Panc1 (cell line): ENCODE results near the gene FAM193A. TPM values are rescaled to one million over a fixed set of nuclear protein-coding genes. Genes with fewer than 3 reads are reported as not detected.

ENCODE experiments used
- ATAC-seq: fragments of 200-7000 bp; cut with Tn5 transposase; 2 replicates; pipeline ENCODE4 v1.9.1; 2020; ENCODE audit warnings: mild to moderate bottlenecking, moderate library complexity
- BruUV-seq: library from RNA; stranded (reverse); fragments of 400-500 nt; replicated peaks from 2 replicates; lab custom pipeline; 2021; lab: Mats Ljungman, UMichigan
- CTCF ChIA-PET: fragments of 300-600 bp; sonication (Branson Sonifier 250); formaldehyde crosslinking; loops from one replicate; lab custom pipeline; 2022; ENCODE audit warnings: antibody characterized with exemption; lab: Charles Lee
- POLR2A ChIA-PET: fragments of 300-600 bp; sonication (Branson Sonifier 250); formaldehyde crosslinking; loops from one replicate; lab custom pipeline; 2022; ENCODE audit warnings: antibody characterized with exemption; lab: Charles Lee
- DNase-seq: peaks from one replicate; pipeline ENCODE4 v3.0.0-alpha.2; 2010; ENCODE audit warnings: low read depth, low spot score
- H3K27ac ChIP-seq: 2 replicates; pipeline ENCODE4 v1.5.1; 2011; ENCODE audit warnings: mild to moderate bottlenecking, low read length, inconsistent platforms
- H3K27me3 ChIP-seq: fragments of 200-500 bp; sonication (Bioruptor generic); 2 replicates; pipeline ENCODE4 v1.6.0; 2014; ENCODE audit warnings: low read length, inconsistent platforms; ENCODE audit not compliant: control insufficient read depth, insufficient read depth
- H3K36me3 ChIP-seq: fragments of 200-500 bp; sonication (Bioruptor generic); 2 replicates; pipeline ENCODE4 v1.5.1; 2014; ENCODE audit warnings: inconsistent platforms, mild to moderate bottlenecking, low read length, moderate library complexity; ENCODE audit not compliant: control insufficient read depth, insufficient read depth
- H3K4me1 ChIP-seq: 2 replicates; pipeline ENCODE4 v1.5.1; 2011; ENCODE audit warnings: inconsistent platforms, mild to moderate bottlenecking, low read length, moderate library complexity; ENCODE audit not compliant: control insufficient read depth, insufficient read depth
- H3K4me3 ChIP-seq, 2 experiments: 2 replicates each; pipeline ENCODE4 v1.5.1; 2011 to 2012; ENCODE audit warnings: low read depth in 2 of 2, low read length in 2 of 2, mild to moderate bottlenecking in 2 of 2, inconsistent platforms in 1 of 2, moderate library complexity in 1 of 2
- H3K9me3 ChIP-seq: fragments of 200-500 bp; sonication (Bioruptor generic); 2 replicates; pipeline ENCODE4 v1.5.1; 2014; ENCODE audit warnings: low read depth, mild to moderate bottlenecking, inconsistent platforms, low read length, moderate library complexity; ENCODE audit not compliant: control insufficient read depth, insufficient read depth
- CTCF ChIP-seq: fragments of 450-650 bp; IDR thresholded peaks from 2 replicates; pipeline ENCODE4 v1.5.1; 2017; ENCODE audit warnings: mild to moderate bottlenecking
- POLR2AphosphoS5 ChIP-seq: IDR thresholded peaks from 2 replicates; pipeline ENCODE4 v1.6.1; 2012; ENCODE audit warnings: mild to moderate bottlenecking, low read depth, low read length, moderate library complexity
- SIN3A ChIP-seq: IDR thresholded peaks from 2 replicates; pipeline ENCODE4 v1.6.1; 2012; ENCODE audit warnings: low read depth, mild to moderate bottlenecking, low read length, moderate library complexity, borderline replicate concordance; ENCODE audit not compliant: insufficient read depth
- TCF7L2 ChIP-seq: IDR thresholded peaks from 2 replicates; pipeline ENCODE4 v1.6.1; 2011; ENCODE audit warnings: mild to moderate bottlenecking, low read depth, low read length, inconsistent platforms
- in situ Hi-C: cut with HindIII; loops from 2 replicates; pipeline ENCODE4 v1.10.0; 2016; ENCODE audit warnings: low sequenced_read_pairs, low pct_unique_long_range_greater_than_20kb
- intact Hi-C: fragments of 100-400 bp; cut with micrococcal nuclease; formaldehyde crosslinking; loops from one replicate; pipeline ENCODE4 v1.10.0; 2022; ENCODE audit not compliant: unreplicated experiment
- total RNA-seq: library from RNA; stranded (reverse); gene quantifications from one replicate; pipeline ENCODE4 v1.2.1, GENCODE V29; 2021; ENCODE audit not compliant: unreplicated experiment
- TF ChIP-seq, protein P1 (sequence below), 2 experiments: IDR thresholded peaks; 2 replicates each; pipeline ENCODE4 v1.6.1; 2011 to 2012; ENCODE audit warnings: low read depth in 2 of 2, control low read depth in 1 of 2, low read length in 1 of 2, mild to moderate bottlenecking in 1 of 2, moderate library complexity in 1 of 2; ENCODE audit not compliant: insufficient read depth in 1 of 2

The FAM193A gene
- total RNA-seq, 1 experiment from 2014 or later: 25.7 TPM

- Histone ChIP-seq H3K9me3 (no peaks in the 10 kb centered on the region), H3K4me3 (no peak overlapping the region), H3K36me3 (no peaks in the 10 kb centered on the region; the same call in 1 of the 2 replicates), H3K27me3 (no peaks in the 10 kb centered on the region), H3K27ac (no peak overlapping the region), H3K4me1 (no peaks in the 10 kb centered on the region)
- BruUV-seq: no TSS peak
- no peak for DNase-seq
- in situ Hi-C loops: no loop called here
- intact Hi-C loops: no loop called here
- ATAC-seq: no peak
- POLR2A ChIA-PET: interaction anchor here (0.6 kb wide), 1 partner anchor 92 kb away, joined by 3 read pairs; no protein-coding TSS in a partner anchor
- TF ChIP-seq POLR2AphosphoS5 (no peak), SIN3A (no peak), CTCF (no peak), TCF7L2 (no peak)
- TF ChIP-seq, protein P1, sequence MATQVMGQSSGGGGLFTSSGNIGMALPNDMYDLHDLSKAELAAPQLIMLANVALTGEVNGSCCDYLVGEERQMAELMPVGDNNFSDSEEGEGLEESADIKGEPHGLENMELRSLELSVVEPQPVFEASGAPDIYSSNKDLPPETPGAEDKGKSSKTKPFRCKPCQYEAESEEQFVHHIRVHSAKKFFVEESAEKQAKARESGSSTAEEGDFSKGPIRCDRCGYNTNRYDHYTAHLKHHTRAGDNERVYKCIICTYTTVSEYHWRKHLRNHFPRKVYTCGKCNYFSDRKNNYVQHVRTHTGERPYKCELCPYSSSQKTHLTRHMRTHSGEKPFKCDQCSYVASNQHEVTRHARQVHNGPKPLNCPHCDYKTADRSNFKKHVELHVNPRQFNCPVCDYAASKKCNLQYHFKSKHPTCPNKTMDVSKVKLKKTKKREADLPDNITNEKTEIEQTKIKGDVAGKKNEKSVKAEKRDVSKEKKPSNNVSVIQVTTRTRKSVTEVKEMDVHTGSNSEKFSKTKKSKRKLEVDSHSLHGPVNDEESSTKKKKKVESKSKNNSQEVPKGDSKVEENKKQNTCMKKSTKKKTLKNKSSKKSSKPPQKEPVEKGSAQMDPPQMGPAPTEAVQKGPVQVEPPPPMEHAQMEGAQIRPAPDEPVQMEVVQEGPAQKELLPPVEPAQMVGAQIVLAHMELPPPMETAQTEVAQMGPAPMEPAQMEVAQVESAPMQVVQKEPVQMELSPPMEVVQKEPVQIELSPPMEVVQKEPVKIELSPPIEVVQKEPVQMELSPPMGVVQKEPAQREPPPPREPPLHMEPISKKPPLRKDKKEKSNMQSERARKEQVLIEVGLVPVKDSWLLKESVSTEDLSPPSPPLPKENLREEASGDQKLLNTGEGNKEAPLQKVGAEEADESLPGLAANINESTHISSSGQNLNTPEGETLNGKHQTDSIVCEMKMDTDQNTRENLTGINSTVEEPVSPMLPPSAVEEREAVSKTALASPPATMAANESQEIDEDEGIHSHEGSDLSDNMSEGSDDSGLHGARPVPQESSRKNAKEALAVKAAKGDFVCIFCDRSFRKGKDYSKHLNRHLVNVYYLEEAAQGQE (IDR thresholded peaks at IDR 0.05; ENCODE audit: insufficient read depth in 1 of 2, low read depth in 2 of 2, low read length in 1 of 2): no peak
- CTCF ChIA-PET: no interaction called here
Observed at GRCh38 chr4:2731907-2732317, 195.5 kb downstream of the FAM193A start.

- DNase-seq: no peak
- no TSS peak for BruUV-seq
- H3K4me3 ChIP-seq: no peak overlapping the region
- H3K27ac ChIP-seq: no peak overlapping the region
- no peaks in the 10 kb centered on the region; the same call in 1 of the 2 replicates for H3K36me3 ChIP-seq
- ChIA-PET POLR2A (no interaction called here), CTCF (no interaction called here)
- TF ChIP-seq, protein P1 (IDR thresholded peaks at IDR 0.05; ENCODE audit: insufficient read depth in 1 of 2, low read depth in 2 of 2, low read length in 1 of 2): no peak
- no peak for TF ChIP-seq TCF7L2
- TF ChIP-seq SIN3A: no peak
- no peak for TF ChIP-seq CTCF
- no peak for TF ChIP-seq POLR2AphosphoS5
- no peaks in the 10 kb centered on the region for H3K9me3 ChIP-seq
- no peaks in the 10 kb centered on the region for H3K4me1 ChIP-seq
- H3K27me3 ChIP-seq: no peaks in the 10 kb centered on the region
- in situ Hi-C loops (no loop called here), intact Hi-C loops (no loop called here)
- ATAC-seq: 0 out of 2 replicates have a peak, but pooled peaks have one; percentile 19
Observed at GRCh38 chr4:2732526-2732925, 196.1 kb downstream of the FAM193A start.
